NK-92 (cell line): ENCODE data around the gene CWF19L1.
"Not testable (repeated sequence)": the region's sequence is repeated elsewhere in the genome, so short reads cannot be mapped to it uniquely, and the experiment has no call there.

Experiments used
- DNase-seq: peaks from one replicate; lab custom pipeline; 2025; ENCODE audit not compliant: unreplicated experiment; lab: John Stamatoyannopoulos, UW

CWF19L1 gene

GRCh38 chr10:100267239-100268104 is at the start of gene CWF19L1:
CWF19L1 (minus strand) TSS chr10:100267638; CDS start chr10:100267593, 45 bp downstream.
- DNase-seq = peak; percentile 7

DNA sequence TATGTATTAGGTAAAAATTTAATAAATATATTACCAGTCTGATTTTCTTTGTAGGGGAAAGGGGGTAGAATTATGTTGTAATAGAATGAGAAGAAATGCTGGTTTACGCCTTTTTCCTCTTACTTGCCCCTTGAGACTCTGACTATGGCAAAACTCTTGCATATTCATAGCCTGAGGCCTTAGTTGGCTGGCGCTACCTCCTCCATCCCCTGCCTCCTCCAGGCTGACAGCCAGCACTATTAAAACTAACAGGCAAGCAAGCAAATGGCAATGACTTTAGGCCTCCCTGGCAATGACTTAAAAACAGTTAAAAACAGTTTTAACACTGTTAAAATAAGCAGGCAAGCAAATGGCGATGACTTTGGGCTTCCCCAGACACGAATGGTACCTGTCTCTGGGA is 48.2 kb upstream of the CWF19L1 start:
- DNase-seq = no peak

GRCh38 chr10:100311298-100311697 is 43.9 kb upstream of the CWF19L1 start:
- no peak for DNase-seq

- DNase-seq = no peak
These were observed 40.2 kb upstream of the CWF19L1 start for GRCh38 chr10:100307684-100308083.

- DNase-seq = no peak
These were observed 39.4 kb upstream of the CWF19L1 start for GRCh38 chr10:100306861-100307260.

DNA sequence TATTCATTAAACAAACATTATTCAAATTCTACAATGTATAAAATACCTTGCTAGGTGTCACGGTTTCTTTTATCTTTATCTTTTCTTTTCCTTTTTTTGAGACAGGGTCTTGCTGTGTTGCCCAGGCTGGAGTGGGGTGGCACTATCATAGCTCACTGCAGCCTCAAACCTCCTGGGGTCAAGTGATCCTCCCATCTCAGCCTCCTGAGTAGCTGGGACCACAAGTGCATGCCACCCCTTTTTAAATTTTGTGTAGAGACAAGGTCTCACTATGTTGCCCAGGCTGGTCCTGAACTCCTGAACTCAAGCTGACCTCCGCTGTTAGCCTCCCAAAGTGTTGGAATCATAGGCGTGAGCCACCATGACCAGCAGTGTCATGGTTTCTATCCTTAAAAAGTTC is 37.0 kb upstream of the CWF19L1 start:
- no peak for DNase-seq

DNA sequence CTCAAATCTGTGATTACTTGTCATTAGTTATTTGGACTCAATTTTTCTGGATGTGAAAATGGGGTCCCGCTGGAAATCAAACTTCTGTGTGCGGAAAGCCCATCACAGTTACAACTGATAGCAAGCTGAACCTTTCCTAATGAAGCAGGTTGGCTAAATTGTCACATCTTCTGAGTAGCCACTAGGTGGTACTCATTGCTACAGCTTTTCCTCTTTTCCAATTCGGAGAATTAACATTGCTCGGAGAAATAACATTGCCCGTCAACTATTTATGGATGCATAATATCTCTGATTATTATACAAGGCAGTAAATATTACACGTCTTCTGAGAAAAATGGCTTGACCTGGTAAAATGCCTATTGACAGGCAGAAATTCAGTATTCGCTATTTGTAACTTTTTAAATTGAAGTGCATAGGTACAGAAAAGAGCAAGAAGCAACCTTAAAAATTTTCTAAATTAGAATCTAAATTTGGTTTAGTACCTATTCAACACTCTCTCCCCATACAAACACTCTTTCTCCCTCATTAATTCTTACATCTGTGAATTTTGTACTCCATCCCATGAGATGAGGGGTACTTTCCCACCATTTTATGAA is 36.4 kb upstream of the CWF19L1 start:
- DNase-seq = no peak

GRCh38 chr10:100301123-100301522 is 33.7 kb upstream of the CWF19L1 start:
- DNase-seq = not testable (repeated sequence)

- no peak for DNase-seq
These were observed 29.8 kb upstream of the CWF19L1 start for GRCh38 chr10:100297242-100297641.

GRCh38 chr10:100293066-100293465 is 25.6 kb upstream of the CWF19L1 start:
- no peak for DNase-seq

DNA sequence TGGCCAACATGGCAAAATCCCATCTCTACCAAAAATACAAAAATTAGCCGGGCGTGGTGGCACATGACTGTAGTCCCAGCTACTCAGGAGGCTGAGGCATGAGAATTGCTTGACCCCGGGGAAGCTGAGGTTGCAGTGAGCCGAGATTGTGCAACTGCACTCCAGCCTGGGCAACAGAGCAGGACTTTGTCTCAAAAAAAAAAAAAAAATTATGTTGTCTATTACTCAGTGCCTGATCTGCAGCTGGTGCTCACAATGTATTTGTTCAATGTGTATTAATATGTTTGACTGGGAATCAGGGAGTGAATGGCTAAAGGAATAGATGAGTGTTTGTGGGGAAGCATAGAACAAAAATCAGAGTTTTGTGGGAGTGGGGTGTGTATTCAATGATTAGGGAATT is 24.9 kb upstream of the CWF19L1 start:
- DNase-seq = not testable (repeated sequence)

GRCh38 chr10:100291356-100291755 is 23.9 kb upstream of the CWF19L1 start:
- no peak for DNase-seq

DNA sequence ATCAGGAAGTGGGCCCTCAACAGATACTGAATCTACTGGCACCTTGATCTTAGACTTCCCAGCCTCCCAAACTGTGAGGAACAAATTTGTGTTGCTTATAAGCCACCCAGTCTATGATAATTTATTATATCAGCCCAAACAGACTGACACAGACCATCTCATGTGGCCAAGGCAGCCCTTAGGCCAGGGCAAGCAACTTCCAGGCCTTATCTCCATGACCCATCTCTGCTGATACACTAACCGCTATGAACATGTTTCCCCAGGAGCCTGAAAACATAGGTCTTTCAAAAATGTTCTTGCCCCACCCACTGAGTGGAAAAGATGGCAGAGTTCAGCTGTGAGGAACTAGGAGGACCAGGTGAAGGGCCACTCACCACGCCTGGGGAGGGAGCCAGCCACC is 22.2 kb upstream of the CWF19L1 start:
- DNase-seq = no peak

GRCh38 chr10:100288196-100288595 is 20.8 kb upstream of the CWF19L1 start:
- no peak for DNase-seq

- DNase-seq = no peak
These were observed 20.3 kb upstream of the CWF19L1 start for GRCh38 chr10:100287756-100288155.

GRCh38 chr10:100286051-100287033 is 18.9 kb upstream of the CWF19L1 start, which contains the start of gene BLOC1S2:
BLOC1S2 (minus strand) TSS chr10:100286680; CDS start chr10:100286659, 21 bp downstream.
- DNase-seq = peak; percentile 10

DNA sequence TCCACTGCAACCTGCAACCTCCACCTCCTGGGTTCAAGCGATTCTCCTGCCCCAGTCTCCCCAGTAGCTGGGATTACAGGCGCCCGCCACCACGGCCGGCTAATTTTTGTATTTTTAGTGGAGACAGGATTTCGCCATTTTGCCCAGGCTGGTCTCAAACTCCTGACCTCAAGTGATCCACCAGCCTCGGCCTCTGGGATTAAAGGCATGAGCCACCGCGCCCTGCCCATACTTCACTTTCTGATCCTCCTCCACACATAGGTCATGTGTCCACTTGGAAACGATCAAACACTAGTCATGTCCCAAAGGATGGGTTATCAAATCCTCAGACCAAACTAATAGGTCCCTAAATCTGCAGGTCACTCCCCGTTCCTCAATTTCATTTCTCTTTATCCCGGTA is 17.9 kb upstream of the CWF19L1 start:
- DNase-seq = not testable (repeated sequence)

- no peak for DNase-seq
These were observed 15.5 kb upstream of the CWF19L1 start for GRCh38 chr10:100282907-100283306.

- not testable (repeated sequence) for DNase-seq
These were observed 9.5 kb upstream of the CWF19L1 start for GRCh38 chr10:100276971-100277370.

- DNase-seq = no peak
These were observed 1.5 kb downstream of the CWF19L1 start for GRCh38 chr10:100265821-100266485.

GRCh38 chr10:100254191-100254590 is 13.2 kb downstream of the CWF19L1 start:
- no peak for DNase-seq
